HG03064 (cell line): ENCODE results near the gene OCRL.

Source experiments
- ATAC-seq: cut with Tn5 transposase; IDR thresholded peaks from one replicate; pipeline ENCODE4 v1.9.1; 2021; ENCODE audit warnings: low read depth; ENCODE audit not compliant: unreplicated experiment

Gene OCRL

GRCh38 chrX:129631849-129632248, 91.8 kb downstream of the OCRL start:
- no peak for ATAC-seq

GRCh38 chrX:129632443-129632842, 92.4 kb downstream of the OCRL start:
- ATAC-seq = no peak

GRCh38 chrX:129634541-129634940, 94.5 kb downstream of the OCRL start:
- ATAC-seq = no peak

GRCh38 chrX:129636175-129636681, 96.2 kb downstream of the OCRL start:
- ATAC-seq = no peak

GRCh38 chrX:129637217-129638109, 97.4 kb downstream of the OCRL start:
- ATAC-seq = no peak

GRCh38 chrX:129638917-129639316, 98.9 kb downstream of the OCRL start:
- ATAC-seq = no peak

GRCh38 chrX:129640737-129641136, 100.7 kb downstream of the OCRL start:
- no peak for ATAC-seq

GRCh38 chrX:129641469-129641868, 101.4 kb downstream of the OCRL start:
- no peak for ATAC-seq

GRCh38 chrX:129641941-129642340, 101.9 kb downstream of the OCRL start:
- ATAC-seq = no peak
